ENCODE measurements around the gene NDST4.

The NDST4 gene

GRCh38 chr4:115113506-115114106 is at the start of gene NDST4:
NDST4 (minus strand) TSS chr4:115113620; CDS start chr4:115077036, 36,584 bp downstream.
- peak; percentile 88 for DNase-seq

DNA sequence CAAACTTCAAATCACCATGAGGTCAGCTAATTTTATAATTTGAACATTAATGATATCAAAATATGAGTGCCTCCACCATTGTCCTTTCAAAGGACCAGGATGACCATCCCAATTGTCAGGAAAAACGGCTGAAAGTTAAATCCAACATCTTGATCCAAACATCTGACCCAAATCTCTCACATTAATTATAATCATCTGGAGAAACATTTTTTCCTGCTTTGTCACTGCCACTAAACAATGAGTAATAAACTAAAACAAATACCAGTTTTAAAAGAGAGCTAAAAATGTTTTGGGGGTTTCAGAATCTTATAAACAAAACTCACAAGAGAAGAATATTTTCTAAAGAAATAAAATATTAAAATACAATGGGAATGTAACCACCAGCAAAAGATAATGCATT is 45.7 kb upstream of the NDST4 start:
- DNase-seq, result no peak

GRCh38 chr4:115158296-115158695 is 44.9 kb upstream of the NDST4 start:
- no peak for DNase-seq

DNA sequence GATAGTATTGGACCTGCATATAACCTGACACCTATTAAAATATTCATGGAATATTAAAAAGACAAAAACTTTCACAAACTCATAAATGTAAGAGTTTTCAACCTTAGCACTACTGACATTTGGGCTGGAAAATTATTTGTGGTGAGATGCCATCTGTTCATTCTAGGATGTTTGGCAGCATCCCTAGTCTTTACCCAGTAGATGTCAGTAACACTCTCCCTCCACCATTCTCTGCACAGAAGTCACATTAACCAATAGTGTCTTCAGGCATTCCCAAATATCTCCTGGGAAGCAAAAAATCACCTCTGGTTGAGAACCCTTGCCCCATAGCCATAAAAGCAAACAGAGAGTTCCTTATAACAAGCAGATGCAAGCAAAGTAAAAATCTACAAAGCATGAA is 41.4 kb upstream of the NDST4 start:
- peak; percentile 21 for DNase-seq

GRCh38 chr4:115152965-115153364 is 39.5 kb upstream of the NDST4 start:
- DNase-seq, result no peak

GRCh38 chr4:115152081-115152480 is 38.7 kb upstream of the NDST4 start:
- DNase-seq, result no peak

DNA sequence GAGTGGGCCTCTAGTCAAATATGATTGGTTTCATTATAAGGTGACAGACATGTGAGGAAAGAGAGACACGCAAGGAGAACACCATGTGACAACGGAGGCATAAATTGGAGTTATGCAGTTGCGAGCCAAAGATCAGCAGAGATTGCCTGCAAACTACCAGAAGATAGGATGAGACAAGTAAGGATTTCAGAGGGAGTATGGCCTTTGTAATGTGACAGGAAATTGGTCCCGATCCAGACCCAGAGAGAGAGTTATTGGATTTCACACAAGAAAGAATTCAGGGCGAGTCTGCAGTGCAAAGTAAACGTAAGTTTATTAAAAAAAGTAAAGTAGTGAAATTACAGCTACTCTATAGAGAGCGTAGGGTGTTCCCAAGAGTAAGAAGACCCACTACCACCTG is 35.7 kb upstream of the NDST4 start:
- no peak for DNase-seq

DNA sequence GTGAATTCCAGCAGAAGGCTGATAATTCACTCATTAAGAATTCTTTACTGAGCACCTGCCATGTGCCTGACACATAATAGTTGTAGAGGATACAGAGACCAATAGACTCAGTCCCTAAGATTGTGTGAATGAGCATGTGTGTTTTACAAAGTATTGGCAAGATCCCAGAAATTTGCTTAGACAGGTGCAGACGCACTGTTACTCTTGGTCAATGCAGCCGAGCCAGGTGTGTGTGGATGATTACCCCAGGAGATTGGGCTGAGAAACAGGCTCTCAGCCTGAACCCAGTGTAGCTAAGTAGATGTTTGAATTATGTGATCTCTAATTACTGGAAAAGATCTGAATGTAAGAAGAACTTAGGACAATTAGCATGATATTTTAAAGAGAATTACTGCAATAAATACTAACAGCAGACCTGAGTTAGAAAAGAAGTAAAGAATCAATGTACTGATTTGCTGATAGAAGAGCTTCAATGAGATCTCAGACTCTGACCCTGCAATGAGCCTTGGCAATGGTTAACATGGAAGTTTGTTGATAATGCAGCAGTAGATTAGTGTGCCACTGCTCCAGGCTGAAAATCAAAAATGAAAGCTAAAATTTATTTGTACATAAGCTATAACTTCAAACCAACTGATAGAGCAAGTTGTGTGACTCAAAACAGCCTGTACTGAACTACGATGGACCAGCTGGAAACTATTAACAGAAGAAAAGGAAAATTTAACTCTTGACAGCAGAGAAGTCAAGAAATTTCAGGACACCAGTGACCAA is 32.2 kb upstream of the NDST4 start:
- DNase-seq, result no peak

DNA sequence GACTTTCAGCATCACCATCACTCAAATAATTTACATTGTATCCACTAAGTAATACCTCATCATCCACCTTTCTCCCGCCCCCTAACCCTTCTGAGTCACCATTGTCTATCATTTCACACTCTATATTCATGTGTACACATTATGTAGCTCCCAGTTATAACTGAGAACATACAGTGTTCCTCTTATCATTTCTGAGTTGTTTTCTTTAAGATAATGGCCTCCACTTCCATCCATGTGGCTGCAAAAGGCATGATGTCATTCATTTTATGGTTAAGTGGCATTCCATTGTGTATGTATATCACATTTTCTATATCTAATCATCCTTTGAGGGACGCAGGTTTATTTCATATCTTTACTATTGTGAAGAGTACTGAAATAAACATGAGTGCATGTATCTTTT is 14.6 kb upstream of the NDST4 start:
- DNase-seq, result no peak

DNA sequence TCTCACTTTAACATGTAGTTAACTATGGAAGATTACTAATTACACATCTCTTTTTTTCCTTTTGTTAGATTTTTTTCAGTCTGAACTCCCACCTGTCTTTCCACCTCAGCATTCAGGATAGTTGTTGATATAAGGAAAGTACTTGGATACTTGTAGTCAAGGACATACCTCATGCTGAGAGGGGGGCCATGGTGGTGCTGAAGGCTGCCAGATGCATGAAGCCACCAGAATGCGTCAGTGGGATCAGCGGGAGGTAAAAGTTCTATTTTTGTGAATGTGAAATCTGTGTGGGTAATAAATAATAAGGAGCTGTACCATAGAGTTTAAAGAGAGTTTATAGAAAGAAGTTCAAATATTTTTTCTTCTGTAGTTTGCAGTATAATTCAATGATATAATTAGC is 13.1 kb upstream of the NDST4 start:
- no peak for DNase-seq

- peak; percentile 6 for DNase-seq
Observed at GRCh38 chr4:115121351-115122043, 8.1 kb upstream of the NDST4 start.

DNA sequence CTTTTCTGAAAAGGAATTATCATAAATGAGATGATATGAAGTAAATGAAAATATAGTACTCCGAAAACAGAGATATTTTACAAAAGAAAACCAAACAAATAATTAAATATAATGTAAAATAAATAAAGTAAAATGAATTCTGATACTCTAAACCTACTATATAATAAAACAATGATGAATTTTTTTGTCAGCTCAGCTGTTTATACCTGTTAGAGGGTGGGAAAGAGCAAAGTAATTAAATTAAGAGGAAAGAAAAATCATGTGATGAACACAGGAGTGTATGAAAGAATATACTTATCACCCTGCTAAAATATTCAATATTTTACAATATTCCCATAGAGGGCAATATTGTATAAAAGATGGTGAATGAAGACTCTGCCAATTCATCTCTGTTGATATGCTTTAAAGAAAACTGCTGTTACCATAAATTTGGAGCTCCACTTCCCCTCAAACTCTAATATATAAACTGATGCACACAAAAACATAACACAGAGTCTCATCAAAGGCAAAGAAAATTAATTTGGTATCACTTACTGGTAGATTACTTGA is 6.5 kb upstream of the NDST4 start:
- no peak for DNase-seq

GRCh38 chr4:115117651-115118050 is 4.2 kb upstream of the NDST4 start:
- no peak for DNase-seq

DNA sequence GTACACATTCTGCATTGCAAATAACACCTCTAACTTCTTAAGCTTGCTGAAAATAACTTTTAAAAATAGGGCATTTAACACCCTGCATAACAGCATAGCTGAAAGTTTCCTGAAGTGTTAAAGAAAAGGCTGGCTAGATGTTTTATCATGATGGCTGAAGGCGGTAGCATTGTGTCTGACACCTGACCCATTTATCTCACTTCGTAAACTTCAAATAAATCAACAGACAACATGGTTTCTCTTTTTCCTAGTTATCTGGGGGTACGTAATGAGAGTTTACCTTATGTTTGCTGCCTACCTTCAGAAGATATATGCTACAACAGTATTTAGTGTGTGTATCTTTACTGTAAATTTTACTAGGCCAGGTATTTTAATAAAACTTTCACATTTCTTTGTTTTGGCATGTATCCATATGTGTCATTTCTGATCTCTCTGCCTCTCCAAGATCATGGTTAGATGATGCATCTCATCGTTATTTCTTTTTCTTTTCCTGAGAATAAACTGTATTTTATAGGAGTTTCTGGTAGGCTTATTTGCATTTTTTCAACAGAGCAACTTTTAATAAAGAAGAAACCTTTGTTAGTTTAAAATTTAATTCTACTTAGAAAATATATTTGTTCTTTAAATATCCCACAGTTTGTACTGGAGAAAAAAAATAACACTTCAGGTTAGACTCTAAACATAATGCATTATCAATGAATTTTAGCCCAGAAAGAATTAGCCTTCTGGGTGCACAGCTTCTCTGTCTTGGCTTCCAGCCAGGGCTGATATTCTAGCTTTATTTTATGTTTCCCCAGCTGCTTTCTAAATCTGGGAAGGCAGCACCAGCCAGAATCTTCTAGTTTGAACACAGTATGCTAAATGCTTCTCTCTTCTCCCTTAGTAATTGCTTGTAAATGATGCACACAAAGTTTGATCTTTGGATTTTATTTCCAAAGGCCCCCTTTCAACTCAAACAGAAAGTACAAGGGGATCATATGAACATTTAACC is 2.9 kb downstream of the NDST4 start:
- peak; percentile 67 for DNase-seq

DNA sequence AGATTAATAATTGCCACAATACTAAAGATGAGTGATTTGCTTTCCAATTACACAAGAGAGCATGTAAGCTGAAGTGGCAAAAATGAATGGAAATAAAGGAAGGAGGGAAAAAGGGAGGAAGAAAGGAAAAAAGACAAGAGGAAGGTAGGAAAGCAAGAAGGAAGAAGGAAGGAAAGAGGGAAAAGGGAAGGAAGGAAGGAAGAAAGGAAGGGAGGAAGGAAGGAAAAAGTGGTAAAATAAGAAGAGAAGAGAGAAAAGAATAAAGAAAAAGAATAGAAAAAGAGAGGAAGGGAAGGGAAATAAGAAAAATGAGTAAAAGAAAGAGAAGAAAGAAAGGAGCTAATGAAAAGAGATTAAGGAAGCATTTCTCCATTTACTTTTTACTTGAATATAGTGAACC is 4.6 kb downstream of the NDST4 start:
- DNase-seq, result no peak

GRCh38 chr4:115107411-115107810 is 6.0 kb downstream of the NDST4 start:
- DNase-seq, result no peak

DNA sequence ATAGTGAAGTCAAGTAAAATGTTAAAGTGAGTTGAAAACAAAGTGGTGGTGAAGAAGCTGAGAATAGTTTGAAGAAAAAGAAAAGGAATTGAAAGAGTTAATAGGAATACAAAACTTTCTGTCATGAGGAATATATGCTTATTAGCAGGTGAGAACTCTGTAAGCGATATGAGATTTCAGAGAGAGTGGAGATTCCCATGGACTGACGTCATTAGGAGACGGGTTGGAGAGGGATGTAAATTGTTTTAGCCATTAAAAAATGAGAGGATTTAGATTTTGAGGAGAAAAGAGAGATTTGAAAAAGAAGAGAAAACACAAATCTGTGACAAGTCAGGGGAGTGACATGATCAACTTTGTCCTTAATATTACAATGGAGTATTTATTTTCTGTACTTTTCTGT is 11.7 kb downstream of the NDST4 start:
- no peak for DNase-seq

DNA sequence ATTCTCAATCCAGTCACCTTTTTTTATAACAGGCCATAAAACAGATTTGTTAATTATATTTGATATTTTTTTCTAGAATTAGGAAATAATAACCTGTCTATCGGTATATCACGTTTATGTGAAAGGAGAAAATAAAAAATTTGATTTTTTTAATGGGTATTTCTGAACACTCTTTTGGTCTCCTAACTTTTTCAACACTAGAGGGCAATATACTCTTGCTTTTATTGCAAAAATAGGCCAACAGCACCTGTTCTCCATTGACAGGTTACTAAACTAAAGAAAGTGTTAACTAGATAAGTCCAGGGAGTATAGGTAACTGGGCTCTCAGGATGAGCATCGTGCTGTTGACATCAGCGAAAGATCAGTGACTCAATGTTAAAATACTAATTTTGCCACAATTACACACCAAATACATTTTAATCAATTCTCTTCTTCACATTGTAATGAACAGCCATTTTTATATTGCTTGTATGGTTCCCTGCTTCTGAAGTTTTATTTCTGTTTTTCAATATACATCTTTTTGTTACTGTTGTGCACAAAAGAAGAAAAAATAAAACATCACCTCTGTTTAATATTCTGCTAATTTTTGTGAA is 22.8 kb downstream of the NDST4 start:
- peak; percentile 57 for DNase-seq

- DNase-seq, result no peak
Observed at GRCh38 chr4:115082633-115083032, 30.8 kb downstream of the NDST4 start.

- no peak for DNase-seq
Observed at GRCh38 chr4:115076691-115077090, 36.7 kb downstream of the NDST4 start.

DNA sequence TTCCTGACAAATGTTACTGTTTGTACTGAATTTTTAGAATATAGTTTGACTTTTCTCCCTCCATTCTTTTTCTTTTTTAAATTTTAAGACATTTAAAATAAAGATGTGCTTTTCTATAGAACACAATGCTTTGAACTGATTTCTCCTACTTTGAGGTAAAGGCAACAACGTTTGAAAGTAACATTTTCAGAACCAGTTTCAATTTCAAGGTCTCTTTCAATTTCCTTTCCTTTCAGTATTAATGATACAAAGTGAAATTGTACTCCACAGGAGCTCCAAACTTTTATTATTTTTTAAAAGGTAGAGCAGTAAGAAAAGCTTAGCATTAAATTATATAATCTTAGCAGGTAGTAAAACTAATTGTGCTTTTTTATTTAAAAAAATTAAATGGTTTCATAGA is 54.9 kb downstream of the NDST4 start:
- DNase-seq, result no peak

DNA sequence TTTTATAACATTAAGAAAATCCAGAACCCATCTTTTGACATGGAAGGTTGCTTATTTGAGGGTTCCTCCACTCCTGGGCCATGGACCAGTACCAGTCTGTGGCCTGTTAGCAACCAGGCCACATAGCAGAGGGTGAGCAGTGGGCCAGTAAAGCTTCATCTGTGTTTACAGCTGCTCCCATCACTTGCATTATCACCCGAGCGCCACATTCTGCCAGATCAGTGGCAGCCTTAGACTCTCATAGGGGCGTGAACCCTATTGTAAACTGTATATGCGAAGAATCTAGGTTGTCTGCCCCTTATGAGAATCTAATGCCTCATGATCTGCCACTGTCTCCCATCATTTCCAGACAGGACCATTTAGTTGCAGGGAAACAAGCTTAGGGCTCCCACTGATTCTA is 58.6 kb downstream of the NDST4 start:
- no peak for DNase-seq

Measured in NCI-H82 (cell line).